Uterus (tissue), 4 donors: Measurements from ENCODE around the gene SLAMF8. TPM values are rescaled to one million over a fixed set of nuclear protein-coding genes. Genes with fewer than 3 reads are reported as not detected.

Source experiments
- DNase-seq, 2 donors: peaks; one replicate each; pipeline ENCODE4 v3.0.0-alpha.2; 2019 to 2020
- H3K27ac ChIP-seq, 2 donors: fragments of 200-600 bp; sonication (generic); 1 replicate in 1 of 2; 2 replicates in 1 of 2; pipeline ENCODE4 v1.5.1; 2016 to 2018
- H3K27me3 ChIP-seq, 2 donors: fragments of 200-600 bp; sonication (generic); one replicate each; pipeline ENCODE4 v1.5.1; 2018 to 2019; ENCODE audit warnings: control low read depth in 1 of 2
- H3K36me3 ChIP-seq, 2 donors: fragments of 200-600 bp; sonication (generic); one replicate each; pipeline ENCODE4 v1.5.1; 2019; ENCODE audit warnings: control low read depth in 1 of 2
- H3K4me1 ChIP-seq, 2 donors: fragments of 200-600 bp; sonication (generic); one replicate each; pipeline ENCODE4 v1.5.1; 2018 to 2019; ENCODE audit warnings: control low read depth in 1 of 2
- H3K4me3 ChIP-seq, 2 donors: fragments of 200-600 bp; sonication (generic); 1 replicate in 1 of 2; 2 replicates in 1 of 2; pipeline ENCODE4 v1.5.1; 2018 to 2019; ENCODE audit warnings: mild to moderate bottlenecking in 1 of 2
- H3K9me3 ChIP-seq, 2 donors: fragments of 200-600 bp; sonication (generic); one replicate each; pipeline ENCODE4 v1.5.1; 2019; ENCODE audit warnings: control low read depth in 1 of 2
- POLR2A ChIP-seq, 2 donors: fragments of 450-650 bp; IDR thresholded peaks; one replicate each; pipeline ENCODE4 v1.6.1; 2016; ENCODE audit warnings: antibody characterized with exemption in 2 of 2, mild to moderate bottlenecking in 1 of 2, moderate library complexity in 1 of 2
- intact Hi-C: fragments of 100-400 bp; cut with DNase I; formaldehyde crosslinking; loops from one replicate; pipeline ENCODE4 v1.15.1; 2023; ENCODE audit warnings: low total_unique reads
- total RNA-seq, 4 donors: library from RNA; depleted of rRNA in 3 of 4; stranded (reverse); fragments of >200 nt in 3 of 4; gene quantifications; one replicate each; pipeline versions ENCODE4 v1.1.0 to v1.2.4, GENCODE V29; 2014 to 2023
- TF ChIP-seq, protein P1 (sequence below), 4 experiments: fragments of 200-600 bp in 2 of 4; fragments of 450-650 bp in 2 of 4; sonication (generic) in 2 of 4; IDR thresholded peaks; one replicate each; pipeline ENCODE4 v1.5.1; 2016 to 2019; ENCODE audit warnings: antibody characterized with exemption in 4 of 4, mild to moderate bottlenecking in 2 of 4, moderate library complexity in 1 of 4
- donor health status: DM: yes; HTN: yes; CAD: no.

The SLAMF8 gene
- total RNA-seq, 4 donors from 2014 or later = 0.28 to 3.2 (median 1.1) TPM; not detected in 1

DNA sequence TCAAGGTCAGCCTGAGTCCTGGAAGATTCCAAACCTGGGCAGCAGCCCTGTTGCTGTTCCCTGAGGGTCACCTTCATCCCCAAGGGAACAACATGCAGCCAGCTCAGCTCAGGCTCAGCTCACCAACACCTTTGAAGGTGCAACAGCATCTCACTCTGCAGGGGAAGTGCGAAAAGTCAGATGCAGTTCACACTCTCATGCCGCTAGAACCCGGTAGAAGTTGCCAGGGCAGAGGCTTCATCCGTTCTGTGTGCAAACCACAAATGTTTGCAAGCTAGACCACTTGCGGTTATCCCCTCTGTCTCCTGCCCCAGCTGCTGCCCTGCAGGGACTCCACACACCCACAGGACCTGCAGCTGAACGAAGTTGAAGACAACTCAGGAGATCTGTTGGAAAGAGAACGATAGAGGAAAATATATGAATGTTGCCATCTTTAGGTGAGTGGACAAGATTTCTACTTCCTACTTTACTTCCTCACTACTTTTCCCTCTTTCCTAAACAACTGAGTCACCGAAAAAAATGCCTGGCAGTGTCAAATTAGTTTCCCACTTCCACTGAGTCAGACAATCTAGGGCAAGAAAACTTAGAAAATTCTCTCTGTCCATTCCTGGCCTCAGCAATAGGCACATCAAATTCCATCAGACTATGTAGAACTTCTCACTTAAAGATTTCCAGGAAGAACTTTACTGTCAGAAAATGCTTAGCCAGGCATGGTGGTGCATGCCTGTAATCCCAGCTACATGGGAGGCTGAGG, 26.3 kb upstream of the SLAMF8 start:
- no peak overlapping the region for H3K4me3 ChIP-seq
- H3K9me3 ChIP-seq = no peaks in the 10 kb centered on the region
- no peaks in the 10 kb centered on the region for H3K27me3 ChIP-seq
- H3K27ac ChIP-seq = no peak overlapping the region
- no peaks in the 10 kb centered on the region for H3K4me1 ChIP-seq
- DNase-seq = no peak
- H3K36me3 ChIP-seq = no peaks in the 10 kb centered on the region
- no peak for TF ChIP-seq POLR2A (IDR thresholded peaks at IDR 0.05)
- TF ChIP-seq, protein P1, sequence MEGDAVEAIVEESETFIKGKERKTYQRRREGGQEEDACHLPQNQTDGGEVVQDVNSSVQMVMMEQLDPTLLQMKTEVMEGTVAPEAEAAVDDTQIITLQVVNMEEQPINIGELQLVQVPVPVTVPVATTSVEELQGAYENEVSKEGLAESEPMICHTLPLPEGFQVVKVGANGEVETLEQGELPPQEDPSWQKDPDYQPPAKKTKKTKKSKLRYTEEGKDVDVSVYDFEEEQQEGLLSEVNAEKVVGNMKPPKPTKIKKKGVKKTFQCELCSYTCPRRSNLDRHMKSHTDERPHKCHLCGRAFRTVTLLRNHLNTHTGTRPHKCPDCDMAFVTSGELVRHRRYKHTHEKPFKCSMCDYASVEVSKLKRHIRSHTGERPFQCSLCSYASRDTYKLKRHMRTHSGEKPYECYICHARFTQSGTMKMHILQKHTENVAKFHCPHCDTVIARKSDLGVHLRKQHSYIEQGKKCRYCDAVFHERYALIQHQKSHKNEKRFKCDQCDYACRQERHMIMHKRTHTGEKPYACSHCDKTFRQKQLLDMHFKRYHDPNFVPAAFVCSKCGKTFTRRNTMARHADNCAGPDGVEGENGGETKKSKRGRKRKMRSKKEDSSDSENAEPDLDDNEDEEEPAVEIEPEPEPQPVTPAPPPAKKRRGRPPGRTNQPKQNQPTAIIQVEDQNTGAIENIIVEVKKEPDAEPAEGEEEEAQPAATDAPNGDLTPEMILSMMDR (IDR thresholded peaks at IDR 0.05) = no peak
- intact Hi-C loops = loop anchor here (10.0 kb wide), 1 partner anchor 84 kb away; no protein-coding TSS in a partner anchor

DNA sequence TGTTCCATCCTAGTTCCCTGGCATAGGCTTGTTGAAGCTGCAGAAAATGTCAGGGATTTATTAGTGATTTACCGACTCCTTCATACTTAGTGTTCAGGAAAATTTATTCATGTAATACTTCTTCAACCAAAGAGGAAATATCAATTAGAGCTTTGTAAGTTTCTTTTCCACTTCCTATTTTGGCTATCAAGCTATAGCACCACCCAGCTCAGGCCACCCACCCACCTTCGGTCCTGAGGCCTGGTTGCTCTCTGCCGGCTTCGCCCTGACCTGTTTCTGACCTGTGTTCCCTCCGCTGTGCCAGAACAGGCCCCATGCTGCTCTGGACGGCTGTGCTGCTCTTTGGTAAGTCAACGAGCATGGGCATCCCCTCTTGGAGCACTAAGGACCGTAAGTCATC, 24.6 kb upstream of the SLAMF8 start, which contains the start of gene FCRL6:
FCRL6 (plus strand) TSS at position 250 of the 400 bp plus-strand sequence; CDS start at position 315, 65 bp downstream.
- intact Hi-C loops = loop anchor here (10.0 kb wide), 1 partner anchor 83 kb away; no protein-coding TSS in a partner anchor
- Histone ChIP-seq H3K27ac (no peak within 1 kb of the TSS), H3K4me1 (no peaks in the 10 kb centered on the region), H3K36me3 (no peaks in the 10 kb centered on the region), H3K9me3 (no peaks in the 10 kb centered on the region), H3K4me3 (no peak within 1 kb of the TSS), H3K27me3 (no peaks in the 10 kb centered on the region)
- TF ChIP-seq POLR2A (IDR thresholded peaks at IDR 0.05) = no peak
- no peak for DNase-seq

DNA sequence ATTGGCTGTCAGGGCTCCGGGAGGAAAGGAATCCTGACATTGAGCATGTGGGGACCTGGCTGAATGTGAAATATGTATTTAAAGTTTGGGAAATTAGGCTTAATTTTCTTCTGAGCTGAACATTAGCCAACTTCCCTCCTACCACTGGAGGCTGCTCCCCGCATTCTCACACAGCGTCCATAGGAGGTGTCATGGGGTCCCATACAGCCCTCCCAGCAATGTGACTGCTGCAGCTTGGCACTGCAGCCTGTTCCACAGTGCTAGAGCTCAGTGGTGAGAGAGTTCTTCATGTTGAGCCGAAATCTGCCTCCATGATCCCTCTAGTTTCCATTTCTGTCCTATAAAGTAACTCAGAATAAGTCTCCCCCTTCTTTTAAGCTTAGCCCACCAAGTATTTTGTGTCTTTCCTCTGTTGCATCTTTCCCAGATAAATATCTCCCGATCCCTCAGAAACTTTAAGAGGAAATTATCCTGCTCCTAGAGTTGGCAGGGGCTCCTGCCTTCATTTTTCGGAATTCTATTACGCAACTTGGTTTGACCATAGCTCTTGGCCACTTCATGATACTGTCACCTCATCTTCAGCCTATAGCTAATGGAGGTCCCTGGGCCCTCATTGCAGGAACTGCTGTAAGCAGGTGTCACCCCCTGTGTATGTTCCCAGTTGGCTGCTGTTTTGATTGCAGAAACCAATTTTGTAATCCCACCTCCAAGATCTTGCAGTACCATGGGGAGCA, 22.6 kb upstream of the SLAMF8 start:
- H3K27me3 ChIP-seq = no peaks in the 10 kb centered on the region
- no peaks in the 10 kb centered on the region for H3K9me3 ChIP-seq
- H3K27ac ChIP-seq = no peak overlapping the region
- intact Hi-C loops = loop anchor here (10.0 kb wide), 1 partner anchor 81 kb away; no protein-coding TSS in a partner anchor
- TF ChIP-seq, protein P1 (IDR thresholded peaks at IDR 0.05) = no peak
- TF ChIP-seq POLR2A (IDR thresholded peaks at IDR 0.05) = no peak
- H3K4me3 ChIP-seq = no peak overlapping the region
- H3K36me3 ChIP-seq = no peaks in the 10 kb centered on the region
- DNase-seq = no peak
- no peaks in the 10 kb centered on the region for H3K4me1 ChIP-seq

DNA sequence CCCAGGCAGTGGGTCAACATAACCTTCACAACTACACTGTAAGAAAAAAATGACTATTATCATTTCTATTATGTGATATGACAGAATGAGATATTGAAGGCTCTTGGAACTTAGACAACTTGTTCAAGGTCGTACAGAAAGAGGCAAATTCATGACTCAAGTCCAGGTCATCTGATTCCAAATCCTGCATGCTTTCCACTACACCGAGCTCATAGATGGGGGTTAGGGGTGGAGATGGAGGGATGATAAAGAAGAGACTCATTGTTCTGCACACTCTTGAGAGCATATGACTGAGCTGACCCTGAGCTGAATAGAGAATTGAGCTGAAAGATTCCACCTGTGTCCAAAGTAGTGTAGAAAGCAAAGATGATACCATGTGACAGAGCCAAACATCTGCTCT, 21.7 kb upstream of the SLAMF8 start:
- no peak overlapping the region for H3K27ac ChIP-seq
- no peaks in the 10 kb centered on the region for H3K27me3 ChIP-seq
- H3K4me3 ChIP-seq = no peak overlapping the region
- H3K4me1 ChIP-seq = no peaks in the 10 kb centered on the region
- H3K9me3 ChIP-seq = no peaks in the 10 kb centered on the region
- DNase-seq = no peak
- intact Hi-C loops = loop anchor here (10.0 kb wide), 1 partner anchor 80 kb away; no protein-coding TSS in a partner anchor
- H3K36me3 ChIP-seq = no peaks in the 10 kb centered on the region
- TF ChIP-seq POLR2A (IDR thresholded peaks at IDR 0.05) = no peak
- TF ChIP-seq, protein P1 (IDR thresholded peaks at IDR 0.05) = no peak

DNA sequence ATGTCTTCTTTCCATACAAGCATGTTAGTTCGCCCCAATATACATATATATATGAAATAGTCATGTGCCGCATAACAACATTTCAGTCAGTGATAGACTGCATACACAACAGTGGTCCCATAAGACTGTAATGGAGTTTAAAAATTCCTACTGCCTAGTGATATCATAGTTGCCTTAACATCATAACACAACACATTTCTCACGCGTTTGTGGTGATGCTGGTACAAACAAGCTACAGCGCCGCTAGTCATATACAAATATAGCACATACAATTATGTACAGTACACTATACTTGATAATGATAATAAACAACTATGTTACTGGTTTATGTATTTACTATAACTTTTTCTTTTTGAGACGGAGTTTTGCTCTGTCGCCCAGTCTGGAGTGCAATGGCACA, 10.7 kb upstream of the SLAMF8 start:
- intact Hi-C loops = no loop called here
- TF ChIP-seq, protein P1 (IDR thresholded peaks at IDR 0.05) = no peak
- no peak for TF ChIP-seq POLR2A (IDR thresholded peaks at IDR 0.05)
- no peaks in the 10 kb centered on the region for H3K36me3 ChIP-seq
- H3K27me3 ChIP-seq = no peaks in the 10 kb centered on the region
- H3K9me3 ChIP-seq = no peaks in the 10 kb centered on the region
- no peaks in the 10 kb centered on the region for H3K4me1 ChIP-seq
- no peak overlapping the region for H3K4me3 ChIP-seq
- DNase-seq = no peak
- no peak overlapping the region for H3K27ac ChIP-seq
